Activated CD4-positive, CD25-positive, alpha-beta regulatory T cell treated with anti-CD3 and anti-CD28 coated beads, Interleukin-2, amount 50 U/mL, for 72 hours (primary cell): ENCODE results near the gene WDR93.

Experiments
- DNase-seq: peaks from one replicate; pipeline ENCODE4 v3.0.0; 2021

The WDR93 gene

GRCh38 chr15:89693091-89693490 is 2.5 kb downstream of the WDR93 start:
- DNase-seq, result no peak

GRCh38 chr15:89693696-89694095 is 3.1 kb downstream of the WDR93 start:
- no peak for DNase-seq

- no peak for DNase-seq
These were observed 4.6 kb downstream of the WDR93 start for GRCh38 chr15:89695198-89695597.

GRCh38 chr15:89704411-89704810 is 13.8 kb downstream of the WDR93 start:
- no peak for DNase-seq

- DNase-seq, result no peak
These were observed 17.0 kb downstream of the WDR93 start for GRCh38 chr15:89707577-89707976.

GRCh38 chr15:89714775-89715174 is 24.2 kb downstream of the WDR93 start:
- DNase-seq, result no peak

- DNase-seq, result no peak
These were observed 32.4 kb downstream of the WDR93 start for GRCh38 chr15:89723031-89723430.

- DNase-seq, result no peak
These were observed 34.0 kb downstream of the WDR93 start for GRCh38 chr15:89724621-89725020.

GRCh38 chr15:89725064-89725463 is 34.5 kb downstream of the WDR93 start:
- no peak for DNase-seq

GRCh38 chr15:89728254-89728653 is 37.6 kb downstream of the WDR93 start:
- DNase-seq, result no peak

GRCh38 chr15:89731275-89731674 is 40.7 kb downstream of the WDR93 start:
- DNase-seq, result no peak

GRCh38 chr15:89732451-89733172 is 42.0 kb downstream of the WDR93 start:
- no peak for DNase-seq

- no peak for DNase-seq
These were observed 45.2 kb downstream of the WDR93 start for GRCh38 chr15:89735773-89736172.

- peak; percentile 49 for DNase-seq
These were observed 49.5 kb downstream of the WDR93 start for GRCh38 chr15:89740137-89740536.

GRCh38 chr15:89743011-89743410 is 52.4 kb downstream of the WDR93 start:
- no peak for DNase-seq

- no peak for DNase-seq
These were observed 53.0 kb downstream of the WDR93 start for GRCh38 chr15:89743594-89743993.

GRCh38 chr15:89745131-89745530 is 54.5 kb downstream of the WDR93 start:
- no peak for DNase-seq

GRCh38 chr15:89745768-89746167 is 55.2 kb downstream of the WDR93 start:
- no peak for DNase-seq

GRCh38 chr15:89746386-89746780 is 55.8 kb downstream of the WDR93 start:
- no peak for DNase-seq

- DNase-seq, result no peak
These were observed 57.4 kb downstream of the WDR93 start for GRCh38 chr15:89747708-89748682.

GRCh38 chr15:89749054-89749453 is 58.4 kb downstream of the WDR93 start:
- DNase-seq, result no peak

- DNase-seq, result no peak
These were observed 58.9 kb downstream of the WDR93 start for GRCh38 chr15:89749526-89749925.

- DNase-seq, result no peak
These were observed 59.4 kb downstream of the WDR93 start for GRCh38 chr15:89749951-89750559.
